Epithelial cell of esophagus (primary cell): Measurements from ENCODE around the gene NES.
A peak's percentile ranks its signal among the peaks of the same experiment; 100 is the strongest.

ENCODE experiments used
- DNase-seq: peaks from one replicate; pipeline ENCODE4 v3.0.0; 2010; ENCODE audit warnings: low read depth
- H3K4me3 ChIP-seq: 2 replicates; pipeline ENCODE4 v1.5.1; 2011; ENCODE audit warnings: mild to moderate bottlenecking, low read length, control low read depth
- CTCF ChIP-seq: IDR thresholded peaks from 2 replicates; pipeline ENCODE4 v1.5.1; 2011; ENCODE audit warnings: low read depth, mild to moderate bottlenecking, low read length, control low read depth, inconsistent platforms; ENCODE audit not compliant: insufficient read depth; ENCODE audit errors: missing control alignments

The NES gene

GRCh38 chr1:156659988-156660751 lies 17.0 kb downstream of the NES start:
- peak; percentile 92 for DNase-seq
- peak; percentile 81 for TF ChIP-seq CTCF
- H3K4me3 ChIP-seq = peak overlapping the region; percentile 46

- H3K4me3 ChIP-seq = no peak overlapping the region
- no peak for DNase-seq
- no peak for TF ChIP-seq CTCF
These were observed 17.6 kb downstream of the NES start for GRCh38 chr1:156659661-156659987.

GRCh38 chr1:156658945-156659574 lies 18.1 kb downstream of the NES start:
- TF ChIP-seq CTCF = no peak
- DNase-seq = no peak
- no peak overlapping the region for H3K4me3 ChIP-seq

- DNase-seq = no peak
- TF ChIP-seq CTCF = no peak
- H3K4me3 ChIP-seq = no peak overlapping the region
These were observed 18.7 kb downstream of the NES start for GRCh38 chr1:156658496-156658895.

- no peak for TF ChIP-seq CTCF
- no peak for DNase-seq
- no peak overlapping the region for H3K4me3 ChIP-seq
These were observed 19.4 kb downstream of the NES start for GRCh38 chr1:156657741-156658319.

- DNase-seq = peak; percentile 62
- no peak overlapping the region for H3K4me3 ChIP-seq
These were observed 20.1 kb downstream of the NES start for GRCh38 chr1:156656806-156657740.

More at GRCh38 chr1:156656806-156657740, 20.1 kb downstream of the NES start:
- TF ChIP-seq CTCF = peak; percentile 94
